H1 (cell line): Measurements from ENCODE around the gene SELENOF. TPM values are rescaled to one million over a fixed set of nuclear protein-coding genes. Genes with fewer than 3 reads are reported as not detected.

Source experiments
- CTCF ChIA-PET: fragments of 300-600 bp; sonication (Branson Sonifier 250); formaldehyde crosslinking; loops from one replicate; lab custom pipeline; 2021; ENCODE audit not compliant: partially characterized antibody; lab: Charles Lee
- POLR2A ChIA-PET: fragments of 300-600 bp; sonication (Branson Sonifier 250); formaldehyde crosslinking; loops from one replicate; lab custom pipeline; 2021; ENCODE audit warnings: inconsistent platforms; ENCODE audit not compliant: partially characterized antibody; lab: Charles Lee
- DNase-seq, 2 experiments: peaks; one replicate each; pipeline versions ENCODE4 v3.0.0 to v3.0.0-alpha.2; 2010 to 2022; ENCODE audit warnings: low spot score in 2 of 2, low read depth in 1 of 2, mixed read lengths in 1 of 2
- FAIRE-seq: peaks from 2 replicates; lab custom pipeline; 2011; peaks lifted over from hg19 to GRCh38; lab: Jason Lieb, UNC
- H2AFZ ChIP-seq: 2 replicates; pipeline ENCODE4 v1.8.1; 2012; ENCODE audit warnings: low read length, inconsistent platforms
- H2AK5ac ChIP-seq: 2 replicates; pipeline ENCODE4 v1.6.1; 2013; ENCODE audit warnings: low read depth, low read length
- H2BK120ac ChIP-seq: replicated peaks from 2 replicates; pipeline ENCODE3; 2013; ENCODE audit warnings: low read depth, low read length, inconsistent platforms
- H2BK12ac ChIP-seq: 2 replicates; pipeline ENCODE4 v1.6.1; 2013; ENCODE audit warnings: low read depth, low read length
- H2BK15ac ChIP-seq: 2 replicates; pipeline ENCODE4 v1.6.1; 2013; ENCODE audit warnings: low read length
- H2BK20ac ChIP-seq: 2 replicates; pipeline ENCODE4 v1.6.1; 2013; ENCODE audit warnings: low read length
- H2BK5ac ChIP-seq: 2 replicates; pipeline ENCODE4 v1.6.1; 2013; ENCODE audit warnings: low read depth, low read length
- H3K14ac ChIP-seq: 2 replicates; pipeline ENCODE4 v1.6.1; 2013; ENCODE audit warnings: inconsistent platforms; ENCODE audit not compliant: insufficient read length
- H3K18ac ChIP-seq: 2 replicates; pipeline ENCODE4 v1.6.1; 2013; ENCODE audit warnings: low read length; ENCODE audit errors: extremely low read depth
- H3K23ac ChIP-seq: 2 replicates; pipeline ENCODE4 v1.6.1; 2013; ENCODE audit warnings: inconsistent platforms; ENCODE audit not compliant: insufficient read length
- H3K23me2 ChIP-seq: 2 replicates; pipeline ENCODE4 v1.6.1; 2013; ENCODE audit warnings: low read depth, low read length
- H3K27ac ChIP-seq: 2 replicates; pipeline ENCODE4 v1.6.1; 2011; ENCODE audit warnings: low read depth, low read length, inconsistent platforms
- H3K27me3 ChIP-seq, 4 experiments: replicated peaks in 1 of 4; 1 replicate in 1 of 4; 2 replicates in 3 of 4; pipeline versions ENCODE4 v1.6.1 to v1.8.1; 2011 to 2013; ENCODE audit warnings: low read length in 3 of 4, mild to moderate bottlenecking in 3 of 4, inconsistent platforms in 2 of 4, mixed read lengths in 2 of 4, moderate library complexity in 1 of 4; ENCODE audit not compliant: control insufficient read depth in 3 of 4, insufficient read depth in 3 of 4; ENCODE audit errors: extremely low read depth in 1 of 4
- H3K36me3 ChIP-seq, 4 experiments: 2 replicates each; pipeline versions ENCODE4 v1.6.1 to v1.8.1; 2011 to 2013; ENCODE audit warnings: mild to moderate bottlenecking in 4 of 4, low read length in 3 of 4, moderate library complexity in 2 of 4, control low read depth in 1 of 4, inconsistent platforms in 1 of 4; ENCODE audit not compliant: insufficient read depth in 4 of 4, control insufficient read depth in 2 of 4
- H3K4ac ChIP-seq: replicated peaks from 2 replicates; pipeline ENCODE3; 2013; ENCODE audit warnings: low read length, low read depth, mixed read lengths, inconsistent platforms; ENCODE audit not compliant: insufficient read length
- H3K4me1 ChIP-seq, 4 experiments: replicated peaks in 1 of 4; 1 replicate in 1 of 4; 2 replicates in 3 of 4; pipeline versions ENCODE4 v1.6.1 to v1.8.1; 2011 to 2013; ENCODE audit warnings: low read length in 3 of 4, inconsistent platforms in 2 of 4, mixed read lengths in 1 of 4; ENCODE audit not compliant: insufficient read depth in 4 of 4, control insufficient read depth in 3 of 4
- H3K4me2 ChIP-seq, 2 experiments: 2 replicates each; pipeline versions ENCODE4 v1.6.1 to v1.8.1; 2011 to 2013; ENCODE audit warnings: low read depth in 2 of 2, low read length in 2 of 2, control low read depth in 1 of 2, inconsistent platforms in 1 of 2, mild to moderate bottlenecking in 1 of 2; ENCODE audit not compliant: insufficient read depth in 1 of 2
- H3K4me3 ChIP-seq, 4 experiments: fragments of 200-600, 300-600 bp in 1 of 4; sonication (generic), shearing (Covaris generic), sonication (Bioruptor Twin) in 1 of 4; 2 replicates each; pipeline versions ENCODE4 v1.5.1 to v1.8.1; 2011 to 2016; ENCODE audit warnings: low read length in 4 of 4, low read depth in 3 of 4, control low read depth in 2 of 4, inconsistent platforms in 2 of 4, mild to moderate bottlenecking in 2 of 4, mixed read lengths in 1 of 4, moderate library complexity in 1 of 4; ENCODE audit not compliant: insufficient read depth in 2 of 4; ENCODE audit errors: extremely low read depth in 1 of 4
- H3K56ac ChIP-seq: replicated peaks from 2 replicates; pipeline ENCODE3; 2013; ENCODE audit warnings: low read depth, mild to moderate bottlenecking, mixed read lengths, low read length, inconsistent platforms; ENCODE audit not compliant: insufficient read length
- H3K79me1 ChIP-seq: 2 replicates; pipeline ENCODE4 v1.6.1; 2013; ENCODE audit warnings: low read depth, low read length, control low read depth
- H3K79me2 ChIP-seq, 2 experiments: 2 replicates each; pipeline versions ENCODE4 v1.6.1 to v1.8.1; 2012 to 2013; ENCODE audit warnings: low read length in 2 of 2, mild to moderate bottlenecking in 2 of 2, inconsistent platforms in 1 of 2; ENCODE audit not compliant: insufficient read depth in 2 of 2, control insufficient read depth in 1 of 2
- H3K9ac ChIP-seq, 4 experiments: replicated peaks in 1 of 4; 1 replicate in 1 of 4; 2 replicates in 3 of 4; pipeline versions ENCODE4 v1.6.1 to v1.8.1; 2011 to 2013; ENCODE audit warnings: low read depth in 3 of 4, low read length in 3 of 4, control low read depth in 2 of 4, mild to moderate bottlenecking in 2 of 4, moderate library complexity in 2 of 4, inconsistent platforms in 1 of 4; ENCODE audit errors: extremely low read depth in 1 of 4
- H3K9me3 ChIP-seq, 2 experiments: 2 replicates each; pipeline versions ENCODE4 v1.6.1 to v1.8.1; 2012 to 2013; ENCODE audit warnings: mild to moderate bottlenecking in 2 of 2, moderate library complexity in 2 of 2, control low read depth in 1 of 2, inconsistent platforms in 1 of 2, low read depth in 1 of 2, low read length in 1 of 2, mixed read lengths in 1 of 2; ENCODE audit not compliant: insufficient read depth in 2 of 2
- H4K20me1 ChIP-seq, 2 experiments: replicated peaks in 1 of 2; 2 replicates each; pipeline versions ENCODE3 to v1.8.1; 2011 to 2013; ENCODE audit warnings: inconsistent platforms in 2 of 2, low read length in 2 of 2, mild to moderate bottlenecking in 1 of 2; ENCODE audit not compliant: insufficient read depth in 2 of 2, control insufficient read depth in 1 of 2
- H4K5ac ChIP-seq: 2 replicates; pipeline ENCODE4 v1.6.1; 2013; ENCODE audit warnings: low read length, low read depth, mixed read lengths, inconsistent platforms; ENCODE audit not compliant: insufficient read length
- H4K8ac ChIP-seq: 2 replicates; pipeline ENCODE4 v1.8.0; 2013; ENCODE audit warnings: mild to moderate bottlenecking, moderate library complexity, low read length, inconsistent platforms; ENCODE audit not compliant: insufficient read depth; ENCODE audit errors: extremely low read depth
- H4K91ac ChIP-seq: replicated peaks from 2 replicates; pipeline ENCODE3; 2013; ENCODE audit warnings: low read length, mixed read lengths, inconsistent platforms; ENCODE audit not compliant: insufficient read length
- CBX8 ChIP-seq: fragments of 300-800, 300-1000 bp; sonication (generic); IDR thresholded peaks from 2 replicates; pipeline ENCODE4 v1.7.1; 2016; ENCODE audit warnings: low read depth, low read length, borderline replicate concordance
- FOSL1 ChIP-seq: IDR thresholded peaks from 2 replicates; pipeline ENCODE4 v1.6.1; 2011; ENCODE audit warnings: mild to moderate bottlenecking, low read depth, low read length, moderate library complexity; ENCODE audit not compliant: insufficient read depth
- HDAC6 ChIP-seq: IDR thresholded peaks from one replicate; pipeline ENCODE4 v1.7.1; 2012; ENCODE audit warnings: low read depth, mild to moderate bottlenecking, inconsistent platforms, low read length, moderate library complexity
- JUND ChIP-seq: IDR thresholded peaks from 2 replicates; pipeline ENCODE4 v1.6.1; 2011; ENCODE audit warnings: mild to moderate bottlenecking, improper control_type of control experiment, low read length
- KDM5A ChIP-seq: fragments of 200-600 bp; IDR thresholded peaks from 2 replicates; pipeline ENCODE4 v1.7.1; 2012; ENCODE audit warnings: mild to moderate bottlenecking, low read length, inconsistent platforms, mixed read lengths
- MAFK ChIP-seq: IDR thresholded peaks from 2 replicates; pipeline ENCODE4 v1.6.1; 2012; ENCODE audit warnings: low read depth, mild to moderate bottlenecking, improper control_type of control experiment, low read length
- PHF8 ChIP-seq: fragments of 200-600 bp; sonication (generic); conservative IDR thresholded peaks from 2 replicates; pipeline ENCODE4 v1.7.1; 2012; ENCODE audit warnings: low read depth, mild to moderate bottlenecking, inconsistent platforms, low read length, moderate library complexity
- POLR2A ChIP-seq, 2 experiments: IDR thresholded peaks; 1 replicate in 1 of 2; 2 replicates in 1 of 2; pipeline ENCODE4 v1.6.1; 2011; ENCODE audit warnings: low read depth in 2 of 2, low read length in 2 of 2, mild to moderate bottlenecking in 2 of 2; ENCODE audit errors: control extremely low read depth in 1 of 2
- RXRA ChIP-seq: IDR thresholded peaks from 2 replicates; pipeline ENCODE4 v1.6.1; 2011; ENCODE audit warnings: low read depth, mild to moderate bottlenecking, low read length, moderate library complexity; ENCODE audit not compliant: insufficient read depth
- WGBS, 2 experiments: shearing (Covaris generic) in 1 of 2; methylation state at CpG; one replicate each; pipeline versions ENCODE4 v1.1.6 to v1.1.7; 2013 to 2015; ENCODE audit warnings: low lambda C conversion rate in 2 of 2, mixed read lengths in 2 of 2, inconsistent platforms in 1 of 2, low coverage in 1 of 2, missing lambda C conversion rate in 1 of 2; ENCODE audit not compliant: insufficient replicate concordance in 2 of 2, insufficient coverage in 1 of 2, insufficient read length in 1 of 2; ENCODE audit errors: extremely low coverage in 1 of 2, missing lambda C conversion rate in 1 of 2; 5-methylcytosine and 5-hydroxymethylcytosine counted together
- polyA plus RNA-seq, 7 experiments: library from polyadenylated mRNA; depleted of rRNA in 3 of 7; stranded (reverse) in 5 of 7; unstranded in 2 of 7; fragments of >200 nt in 5 of 7; fragments of 200-250 nt in 2 of 7; gene quantifications; 1 replicate in 5 of 7; 2 replicates in 1 of 7; 4 replicates in 1 of 7; pipeline versions ENCODE4 v1.2.1 to v1.2.3, GENCODE V29; 2011 to 2013; ENCODE audit warnings: missing spikeins in 2 of 7, mixed read lengths in 2 of 7
- total RNA-seq: library from RNA; stranded (reverse); fragmentation: NEBNext Ultra II Directional; extraction: Animal tissue kit (Norgen Biotek cat#: 25700); gene quantifications from 2 replicates; pipeline ENCODE4 v1.2.1, GENCODE V29; 2021

Gene SELENOF
- total and polyA plus RNA-seq, 2 of the 8 experiments (the other 6 are each of a cell fraction or from before 2014, with no cell fraction given): 70.7 to 163 TPM

DNA sequence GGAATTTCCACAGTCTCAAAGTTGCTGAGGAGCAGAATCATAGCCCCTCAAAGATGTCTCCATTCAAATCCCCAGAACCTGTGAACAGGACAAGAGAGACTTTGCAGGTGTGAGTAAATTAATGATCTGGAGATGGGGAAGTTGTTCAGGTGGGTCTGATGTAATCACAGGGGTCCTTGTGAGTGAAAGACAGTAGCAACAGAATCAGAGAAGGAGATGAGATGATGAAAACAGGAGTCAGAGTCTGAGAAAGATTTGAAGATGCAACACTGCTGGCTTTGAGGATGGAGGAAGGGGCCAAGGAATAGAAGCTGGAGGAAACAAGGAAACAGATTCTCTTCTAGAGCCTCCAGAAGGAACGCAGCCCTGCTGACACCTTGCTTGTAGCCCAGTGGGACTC, 81.5 kb downstream of the SELENOF start:
- Histone ChIP-seq H3K27ac (no peak overlapping the region), H4K8ac (no peak overlapping the region), H3K9ac (no peak overlapping the region), H3K27me3 (no peaks in the 10 kb centered on the region), H2BK15ac (no peak overlapping the region), H3K23me2 (no peaks in the 10 kb centered on the region), H3K4ac (no peak overlapping the region), H3K4me2 (no peak overlapping the region), H3K18ac (no peak overlapping the region), H3K9me3 (no peaks in the 10 kb centered on the region), H3K23ac (no peak overlapping the region), H3K79me1 (no peaks in the 10 kb centered on the region), H3K4me3 (no peak overlapping the region), H2BK5ac (no peak overlapping the region), H3K14ac (no peak overlapping the region), H3K4me1 (no peaks in the 10 kb centered on the region; a peak in 1 of 7 replicates), H4K20me1 (no peaks in the 10 kb centered on the region), H4K91ac (no peak overlapping the region), H2AFZ (0 out of 2 replicates have a peak overlapping the region, but pooled peaks have one; percentile 34), H3K79me2 (no peaks in the 10 kb centered on the region), H2BK12ac (no peak overlapping the region), H2AK5ac (no peak overlapping the region), H3K56ac (no peak overlapping the region), H3K36me3 (no peaks in the 10 kb centered on the region), H2BK120ac (no peak overlapping the region), H2BK20ac (no peak overlapping the region), H4K5ac (no peak overlapping the region)
- TF ChIP-seq JUND (no peak), RXRA (no peak), POLR2A (IDR thresholded peaks at IDR 0.05; ENCODE audit: control extremely low read depth in 1 of 2, low read depth in 2 of 2, low read length in 2 of 2) (no peak), CBX8 (no peak), MAFK (no peak), KDM5A (no peak), FOSL1 (no peak), HDAC6 (no peak), PHF8 (no peak)
- DNase-seq (no peak), FAIRE-seq (no peak)
- POLR2A ChIA-PET: interaction anchor here (1.3 kb wide), 1 partner anchor 9 kb away, joined by 3 read pairs; no protein-coding TSS in a partner anchor
- CTCF ChIA-PET: interaction anchor here (1.9 to 2.0 kb wide), 2 partner anchors 132 to 201 kb away, joined by 6 to 17 read pairs; no protein-coding TSS in a partner anchor
- WGBS, 2 experiments: 100% methylated on average over 1 of the region's 1 CpG; no CpG with 5 or more reads in 1 of the 2 experiments
